Globus pallidus (tissue), 1 donor: Measurements from ENCODE around the gene GLIS2.
A peak's percentile ranks its signal among the peaks of the same experiment; 100 is the strongest.

Experiments used
- DNase-seq: peaks from one replicate; pipeline ENCODE4 v3.0.0-alpha.2; 2015; ENCODE audit warnings: low spot score

Gene GLIS2

DNA sequence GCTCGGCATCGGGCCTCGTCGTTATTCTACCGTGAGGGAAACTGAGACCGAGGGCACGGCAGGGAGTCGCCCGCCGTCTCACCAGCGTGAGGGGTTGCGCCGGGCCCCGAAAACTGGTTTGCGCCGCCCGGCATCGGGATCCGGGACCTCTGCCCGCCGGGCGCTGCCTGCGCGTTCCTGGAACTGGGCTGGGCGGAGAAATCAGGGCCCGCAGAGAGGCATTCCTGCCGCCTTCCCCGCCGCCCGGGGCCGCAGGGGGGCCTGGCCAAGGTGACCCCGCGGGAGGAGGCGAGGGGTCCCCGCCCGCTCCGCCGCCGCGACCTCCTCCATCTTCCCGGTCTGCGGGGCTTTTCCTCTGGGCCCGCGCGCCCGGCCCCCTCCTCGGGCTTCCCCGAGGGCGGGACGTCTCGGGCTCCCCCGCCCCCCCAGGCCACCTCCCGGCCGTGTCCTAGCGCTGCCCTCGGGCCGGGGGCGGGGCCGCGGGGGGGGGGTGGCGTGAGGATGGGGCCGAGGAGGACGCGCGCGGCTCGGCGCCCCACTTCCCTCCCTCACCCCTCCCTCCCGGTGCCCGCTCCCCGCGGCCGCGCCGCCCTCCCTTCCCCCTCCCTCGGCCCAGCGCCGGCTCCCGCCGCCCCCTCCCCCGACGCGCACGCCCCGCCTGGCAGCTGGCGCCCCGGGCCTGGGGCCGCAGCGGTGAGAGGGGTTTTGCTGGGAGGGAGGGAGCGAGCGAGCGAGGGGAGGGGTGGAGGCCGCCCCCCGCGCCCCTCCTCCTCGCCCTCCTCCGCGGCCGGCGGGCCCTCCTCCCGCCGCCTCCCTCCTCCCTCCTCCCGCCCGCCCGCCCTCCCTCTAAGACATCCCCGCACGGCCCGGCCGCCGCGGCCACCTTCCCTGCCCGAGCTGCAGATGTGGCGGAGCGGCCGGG lies at the start of gene GLIS2:
GLIS2 (plus strand) TSS at position 882 of the 922 bp plus-strand sequence. CDS start 16,214 bp downstream, outside the sequence.
- DNase-seq, result peak; percentile 45

DNA sequence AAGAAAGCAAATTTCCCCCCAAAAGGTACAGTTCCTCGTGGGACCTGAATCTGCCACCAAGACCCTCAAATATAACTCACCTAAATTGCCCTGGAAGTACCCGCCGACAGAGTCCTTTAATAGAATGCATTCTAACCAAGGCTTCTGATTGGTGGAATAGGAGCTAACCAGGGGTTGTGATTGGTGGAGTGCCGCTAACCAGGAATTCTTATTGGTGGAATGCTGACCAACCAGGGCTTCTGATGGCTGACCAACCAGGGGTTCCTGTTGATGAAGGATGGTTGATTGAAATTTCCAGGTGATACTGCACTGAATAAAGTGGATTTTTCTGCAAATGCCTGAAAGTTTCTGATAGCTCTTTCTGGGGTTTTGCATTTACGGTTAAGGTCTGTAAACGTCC lies 49.5 kb upstream of the GLIS2 start:
- no peak for DNase-seq

DNA sequence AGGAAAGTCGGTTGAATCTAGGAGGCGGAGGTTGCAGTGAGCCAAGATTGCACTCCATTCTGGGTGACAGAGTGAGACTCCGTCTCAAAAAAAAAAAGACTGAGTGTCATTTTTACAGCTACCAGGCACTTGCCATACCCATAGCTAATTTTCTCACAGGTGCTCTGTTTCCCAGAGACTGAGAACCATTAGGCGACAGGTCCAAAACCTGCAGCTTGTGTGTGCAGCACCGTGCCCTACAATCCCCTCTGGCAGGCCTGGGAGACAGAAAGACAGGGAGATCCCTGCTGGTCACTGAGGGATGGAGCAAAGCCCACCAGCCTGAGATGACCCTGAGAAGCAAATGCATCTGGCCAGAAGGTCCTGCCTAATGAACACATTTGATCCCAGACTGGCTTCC lies 45.8 kb upstream of the GLIS2 start:
- no peak for DNase-seq

DNA sequence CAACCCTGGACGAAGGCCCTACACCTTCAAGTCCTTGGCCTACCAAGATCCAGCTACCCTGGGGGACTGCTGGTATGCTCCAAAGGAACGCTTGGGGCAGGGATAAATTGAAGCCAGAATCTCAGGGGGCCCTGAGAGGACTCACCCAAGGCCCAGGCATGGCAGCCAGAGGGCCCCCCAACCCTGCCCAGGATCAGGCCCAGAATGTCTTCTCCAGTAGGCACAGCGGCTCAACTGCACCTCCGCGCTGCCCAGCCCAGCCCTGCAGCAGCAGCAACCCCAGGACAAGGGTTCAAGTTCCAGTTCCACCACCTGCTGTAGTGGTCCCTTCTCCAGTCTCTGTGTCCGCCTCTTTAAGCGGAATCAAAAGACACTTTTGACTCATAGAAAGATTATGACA lies 45.3 kb upstream of the GLIS2 start:
- no peak for DNase-seq

DNA sequence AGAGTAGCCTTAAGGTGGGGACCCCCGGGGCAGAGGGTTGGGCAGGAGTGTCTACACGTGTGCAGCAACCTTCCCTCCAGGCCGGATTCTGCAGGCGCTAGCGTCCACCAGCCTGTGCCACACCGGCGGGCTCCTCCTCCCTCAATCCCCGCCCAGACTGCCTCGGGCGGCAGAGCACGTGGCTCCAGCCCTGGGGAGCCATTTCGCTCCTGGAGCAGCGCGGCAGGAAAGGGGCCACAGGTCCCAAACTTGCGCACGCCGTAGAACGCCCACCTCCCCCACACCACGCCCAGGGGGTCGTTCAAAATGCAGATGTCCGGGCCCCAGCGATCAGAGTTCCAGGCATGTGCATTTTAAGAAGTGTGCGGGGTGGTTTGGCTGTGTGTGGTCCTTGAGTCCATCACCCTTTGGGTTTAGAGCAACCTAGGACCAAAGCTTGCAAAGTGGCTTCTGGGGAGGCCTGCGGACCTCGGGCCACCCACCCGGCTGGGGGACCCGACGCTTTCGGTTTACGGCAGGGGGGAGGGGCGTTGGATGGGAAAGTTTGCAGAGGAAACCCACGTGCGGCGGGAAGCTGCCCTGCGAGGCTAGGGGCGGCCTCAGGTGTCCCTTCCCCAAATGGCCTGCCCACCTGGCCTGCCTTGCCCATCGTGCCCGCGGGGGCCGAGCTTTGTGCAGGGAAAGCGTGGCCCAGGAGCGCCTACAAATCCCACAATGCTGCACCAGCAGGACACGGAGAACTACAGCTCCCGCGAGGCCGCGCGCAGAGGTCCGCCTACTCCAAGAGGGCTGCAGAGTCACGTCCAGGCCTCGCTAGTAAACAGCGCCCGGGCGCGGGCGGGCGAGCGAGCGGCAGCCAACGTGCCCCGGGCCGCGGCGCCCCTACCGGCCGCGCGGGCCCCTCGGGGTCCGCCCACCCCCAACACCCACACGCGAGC lies 44.4 kb upstream of the GLIS2 start:
- peak; percentile 93 for DNase-seq

DNA sequence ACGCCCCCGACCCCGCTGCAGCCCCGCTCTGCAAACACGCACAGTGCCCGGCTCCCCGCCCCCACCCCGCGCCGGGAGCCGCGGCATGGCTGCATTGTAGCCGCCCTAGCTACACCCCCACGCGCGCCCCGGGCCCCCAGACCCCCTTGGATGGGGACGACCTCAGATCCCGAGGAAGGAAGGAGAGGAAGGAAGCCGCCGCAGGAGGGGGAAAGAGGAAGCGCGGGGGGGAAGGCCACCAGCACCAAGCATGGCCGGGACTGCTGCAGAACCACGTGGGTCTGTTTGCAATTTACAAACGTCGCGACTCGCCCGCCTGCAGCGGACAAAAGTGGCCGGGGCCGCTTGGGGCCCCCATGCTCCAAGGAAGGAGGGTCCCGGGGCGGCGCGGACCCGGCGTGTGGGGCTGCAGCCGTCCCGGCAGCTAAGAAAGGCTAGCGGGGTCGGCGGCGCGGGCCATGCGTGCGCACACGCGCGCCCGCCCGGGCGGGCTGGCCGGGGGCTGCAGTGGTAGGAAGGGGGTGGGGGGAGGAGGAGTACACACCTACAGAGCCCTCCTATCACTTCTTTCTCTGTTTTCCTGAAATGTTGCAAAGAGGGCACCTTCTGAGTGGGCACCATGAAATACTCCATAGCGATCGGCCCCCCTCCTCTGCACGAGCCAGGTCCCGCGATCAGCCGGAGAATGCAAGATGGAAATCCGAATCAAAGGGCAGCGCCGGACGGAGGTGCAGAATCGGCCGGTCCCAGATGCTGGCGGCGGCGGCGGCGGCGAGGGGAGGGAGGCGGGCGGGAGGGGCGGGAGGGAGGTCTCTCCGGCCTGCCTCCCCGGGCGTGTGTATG lies 43.5 kb upstream of the GLIS2 start:
- peak; percentile 77 for DNase-seq

DNA sequence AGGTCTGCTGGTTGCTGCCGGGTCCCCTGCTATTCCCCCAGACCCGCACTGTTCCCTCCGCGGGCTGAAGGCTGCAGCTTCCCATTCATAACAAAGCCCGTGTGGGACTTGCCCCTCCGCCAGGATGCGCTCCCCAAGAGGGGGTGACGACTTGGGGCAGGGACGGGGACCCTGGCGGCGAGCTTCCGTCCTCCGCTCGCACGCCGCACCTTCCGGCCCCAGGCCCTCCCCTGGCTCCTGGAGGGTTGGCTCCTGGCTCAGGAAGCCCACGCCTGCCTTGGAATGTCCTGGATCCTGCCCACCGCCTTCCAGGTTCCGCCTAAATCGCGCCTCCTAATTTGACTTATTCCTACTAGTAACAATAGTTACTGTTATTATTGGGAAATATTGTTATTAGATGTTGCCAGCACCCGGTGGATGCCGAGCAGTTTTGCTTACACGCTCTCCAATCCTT lies 42.0 kb upstream of the GLIS2 start:
- DNase-seq, result no peak

DNA sequence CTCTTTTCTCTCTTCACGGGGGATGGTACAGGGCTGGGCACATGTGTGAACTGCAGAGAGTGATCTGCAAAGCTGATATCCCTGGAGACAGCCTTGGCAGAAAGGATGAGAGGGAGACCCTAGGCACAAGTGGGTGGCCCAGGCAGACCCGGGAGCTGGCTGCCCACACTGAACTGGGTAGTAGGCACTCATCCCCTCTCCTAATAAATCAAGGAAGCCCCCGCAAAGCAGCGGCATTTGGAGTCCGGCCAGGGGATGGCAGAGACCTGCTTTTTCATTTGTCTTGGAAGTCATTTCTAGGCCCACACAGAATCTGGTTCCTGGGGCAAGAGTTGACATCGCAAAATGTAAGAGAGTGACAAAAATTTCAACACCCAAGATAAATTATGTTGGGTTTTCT lies 40.0 kb upstream of the GLIS2 start:
- DNase-seq, result no peak

DNA sequence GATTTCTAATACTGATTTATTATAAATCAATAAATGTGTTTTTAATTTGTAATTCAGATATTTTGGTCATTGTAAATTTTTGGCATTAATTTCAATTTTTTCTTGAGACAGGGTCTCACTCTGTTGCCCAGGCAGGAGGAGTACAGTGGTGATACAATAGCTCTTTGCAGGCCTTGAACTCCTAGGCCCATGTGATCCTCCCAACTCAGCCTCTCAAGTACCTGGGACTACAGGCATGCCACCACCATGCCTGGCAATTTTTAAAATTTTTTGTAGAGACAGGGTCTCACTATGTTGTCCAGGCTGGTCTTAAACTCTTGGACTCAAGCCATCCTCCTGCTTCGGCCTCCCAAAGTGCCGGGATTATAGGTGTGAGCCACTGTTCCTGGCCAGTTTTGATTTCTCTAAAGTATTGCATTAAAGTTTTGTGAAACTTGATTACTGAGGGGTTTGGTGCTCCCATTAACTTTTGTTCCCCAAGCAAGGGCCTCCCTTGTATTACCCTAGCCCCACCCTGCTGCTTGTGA lies 37.8 kb upstream of the GLIS2 start:
- no peak for DNase-seq

DNA sequence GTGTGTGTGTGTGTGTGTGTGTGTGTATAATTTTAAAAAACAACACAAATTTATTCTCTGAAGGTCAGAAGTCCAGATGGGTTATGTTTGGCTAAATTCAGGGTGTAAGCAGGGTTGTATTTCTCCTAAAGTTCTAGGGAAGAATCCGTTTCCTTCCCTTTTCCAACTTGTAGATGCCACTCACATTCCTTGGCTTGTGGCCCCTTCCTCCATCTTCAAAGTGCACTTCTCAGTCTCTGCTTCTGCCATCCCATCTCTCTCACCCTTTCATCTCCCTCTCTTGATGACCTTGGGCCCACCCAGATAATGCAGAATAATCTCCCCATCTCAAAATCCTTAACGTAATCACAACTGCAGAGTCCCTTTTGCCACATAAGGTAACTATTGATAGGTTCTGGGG lies 35.2 kb upstream of the GLIS2 start:
- DNase-seq, result no peak

DNA sequence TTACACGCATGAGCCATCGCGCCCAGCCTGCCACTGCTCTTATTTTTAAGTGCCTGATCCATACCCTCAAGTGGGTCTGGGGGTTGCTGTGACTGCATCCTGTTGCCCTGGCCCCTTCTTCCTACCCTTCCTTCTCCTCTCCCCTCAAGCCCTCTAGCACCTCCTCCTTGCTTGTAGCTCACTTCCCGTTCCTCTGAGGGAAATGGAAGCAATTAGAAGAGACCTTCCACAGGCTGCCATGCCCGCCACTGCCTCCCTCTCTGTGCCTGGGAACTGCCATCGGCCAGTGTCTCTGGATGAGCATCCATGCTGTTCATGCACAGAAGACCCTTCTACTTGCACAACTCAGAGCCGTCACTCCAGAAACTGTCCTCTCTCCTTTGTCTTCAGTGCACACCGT lies 32.4 kb upstream of the GLIS2 start:
- no peak for DNase-seq

DNA sequence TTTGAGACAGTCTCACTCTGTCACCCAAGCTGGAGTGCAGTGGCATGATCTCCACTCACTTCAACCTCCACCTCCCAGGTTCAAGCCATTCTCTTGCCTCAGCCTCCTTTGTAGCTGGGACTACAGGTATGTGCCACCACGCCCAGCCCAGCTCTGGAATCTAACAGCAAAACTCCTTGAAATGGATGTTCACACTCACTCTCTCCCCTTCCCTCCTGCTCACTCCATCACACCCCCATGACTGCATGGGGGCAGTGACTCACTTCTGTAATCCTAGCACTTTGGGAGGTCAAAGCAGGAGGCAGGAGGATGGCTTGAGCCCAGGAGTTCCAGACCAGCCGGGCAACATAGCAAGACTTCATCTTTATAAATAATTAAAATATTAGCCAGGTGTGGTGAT lies 31.9 kb upstream of the GLIS2 start:
- no peak for DNase-seq

DNA sequence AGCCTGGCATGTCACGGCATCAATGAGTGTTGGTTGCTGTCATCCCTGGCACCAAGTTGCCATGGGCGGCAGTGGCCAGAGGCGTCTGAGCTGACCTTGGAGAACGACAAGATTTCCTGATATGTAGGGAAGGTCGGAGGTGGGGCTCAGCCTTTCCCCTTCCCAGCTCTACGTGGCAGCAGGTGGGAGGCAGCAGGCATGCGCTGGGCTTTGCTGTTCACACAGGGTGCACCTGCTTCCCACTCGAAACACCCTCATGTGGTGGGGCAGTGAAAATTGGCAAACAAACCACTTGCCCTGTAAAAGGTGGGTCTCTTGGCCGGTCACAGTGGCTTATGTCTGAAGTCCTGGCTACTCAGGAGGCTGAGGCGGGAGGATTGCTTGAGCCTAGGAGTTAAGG lies 30.7 kb upstream of the GLIS2 start:
- no peak for DNase-seq

DNA sequence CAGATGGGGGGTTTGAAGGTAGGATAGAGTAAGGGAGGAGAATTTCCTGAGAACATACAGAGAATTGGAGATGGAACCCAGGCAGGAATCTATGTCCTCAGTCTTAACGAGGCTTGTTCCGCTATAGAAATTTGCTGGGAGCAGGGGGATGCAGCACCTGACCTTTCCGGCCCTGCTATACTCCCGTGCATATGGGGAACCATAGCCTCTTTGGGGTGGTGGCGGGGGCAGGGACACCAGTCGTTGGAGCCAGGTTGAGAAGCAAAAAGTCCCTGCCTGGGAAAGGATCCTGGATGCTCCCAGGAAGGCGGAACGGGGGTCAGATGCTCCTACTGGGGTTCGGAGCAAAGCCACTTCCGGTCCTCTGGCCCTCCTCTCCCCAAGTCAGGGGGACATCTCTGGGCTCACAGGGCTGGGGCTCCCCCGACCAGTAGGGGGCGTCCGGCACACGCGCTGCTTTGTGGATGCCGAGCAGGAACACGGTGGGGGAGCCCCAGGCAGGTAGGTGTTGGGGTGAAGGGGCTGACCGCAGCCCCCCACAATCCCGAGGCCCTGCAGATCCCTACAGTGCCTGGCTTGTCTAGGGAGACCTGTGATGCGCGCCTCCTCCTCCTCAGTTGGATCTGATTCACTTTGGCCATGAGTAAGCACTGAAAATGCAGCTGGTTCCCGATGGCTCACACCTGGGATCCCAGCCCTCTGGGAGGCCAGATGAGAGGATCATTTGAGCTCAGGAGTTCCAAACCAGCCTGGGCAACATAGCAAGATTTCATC lies 27.5 kb upstream of the GLIS2 start:
- DNase-seq, result peak; percentile 42

DNA sequence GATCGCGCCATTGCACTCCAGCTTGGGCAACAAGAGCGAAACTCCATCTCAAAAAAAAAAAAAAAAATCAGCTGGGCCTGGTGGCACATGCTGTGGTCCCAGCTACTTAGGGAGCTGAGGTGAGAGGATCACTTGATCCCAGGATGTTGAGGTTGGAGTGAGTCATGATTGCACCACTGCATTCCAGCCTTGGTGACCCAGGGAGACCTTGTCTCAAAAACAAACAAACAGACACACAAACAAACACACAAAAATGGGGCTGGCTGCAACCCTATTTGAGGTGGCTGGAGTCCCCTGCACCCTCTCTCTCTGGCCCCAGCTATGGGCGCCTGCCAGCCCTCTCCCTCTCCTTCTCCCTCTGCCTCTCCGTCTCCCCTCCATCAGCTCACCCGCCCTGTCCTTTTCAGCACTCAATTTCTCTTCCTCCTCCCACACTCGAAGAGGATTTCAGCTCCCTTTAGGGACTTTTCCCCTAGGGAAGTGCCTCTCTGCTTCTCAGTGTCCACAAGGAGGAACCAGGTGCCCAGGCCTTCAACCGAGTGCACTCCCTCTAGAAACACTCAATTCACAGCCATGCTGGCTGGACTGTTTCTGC lies 25.5 kb upstream of the GLIS2 start:
- no peak for DNase-seq

DNA sequence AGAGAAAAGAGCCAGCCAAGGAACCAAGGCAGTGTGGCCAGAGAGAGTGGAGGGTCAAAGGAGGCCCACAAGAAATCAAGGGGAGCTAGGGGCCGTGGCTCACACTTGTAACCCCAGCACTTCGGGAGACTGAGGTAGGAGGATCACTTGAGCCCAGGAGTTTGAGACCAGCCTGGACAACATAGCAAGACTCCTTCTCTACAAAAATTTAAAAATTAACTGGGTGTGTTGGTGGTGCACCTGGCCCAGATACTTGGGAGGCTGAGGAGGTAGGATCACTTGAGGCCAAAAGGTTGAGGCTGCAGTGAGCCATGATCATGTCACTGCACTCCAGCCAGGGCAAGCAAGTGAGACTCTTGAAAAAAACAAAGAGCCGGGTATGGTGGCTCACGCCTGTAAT lies 24.2 kb upstream of the GLIS2 start:
- DNase-seq, result no peak

DNA sequence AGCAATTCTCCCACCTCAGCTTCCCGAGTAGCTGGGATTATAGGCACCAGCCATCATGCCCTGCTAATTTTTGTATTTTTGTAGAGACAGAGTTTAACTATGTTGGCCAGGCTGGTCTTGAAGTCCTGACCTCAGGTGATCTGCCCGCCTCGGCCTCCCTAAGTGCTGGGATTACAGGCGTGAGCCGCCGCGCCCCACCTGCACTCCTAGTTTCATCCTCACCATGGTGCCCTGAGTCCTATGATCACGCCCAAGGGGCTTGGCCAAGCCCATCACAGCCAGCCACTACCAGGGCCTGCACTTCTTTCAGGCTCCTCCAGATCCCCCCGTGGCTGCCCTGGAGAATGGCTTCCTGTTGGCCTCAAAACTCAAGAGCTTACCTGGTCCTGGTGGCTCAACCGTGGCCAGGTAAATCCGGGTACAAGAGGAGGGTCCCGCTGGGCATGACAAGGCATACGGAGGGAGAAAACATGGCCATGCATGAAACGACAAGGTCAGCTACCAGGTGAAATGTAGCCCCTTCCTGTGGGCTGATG lies 22.6 kb upstream of the GLIS2 start:
- DNase-seq, result no peak

DNA sequence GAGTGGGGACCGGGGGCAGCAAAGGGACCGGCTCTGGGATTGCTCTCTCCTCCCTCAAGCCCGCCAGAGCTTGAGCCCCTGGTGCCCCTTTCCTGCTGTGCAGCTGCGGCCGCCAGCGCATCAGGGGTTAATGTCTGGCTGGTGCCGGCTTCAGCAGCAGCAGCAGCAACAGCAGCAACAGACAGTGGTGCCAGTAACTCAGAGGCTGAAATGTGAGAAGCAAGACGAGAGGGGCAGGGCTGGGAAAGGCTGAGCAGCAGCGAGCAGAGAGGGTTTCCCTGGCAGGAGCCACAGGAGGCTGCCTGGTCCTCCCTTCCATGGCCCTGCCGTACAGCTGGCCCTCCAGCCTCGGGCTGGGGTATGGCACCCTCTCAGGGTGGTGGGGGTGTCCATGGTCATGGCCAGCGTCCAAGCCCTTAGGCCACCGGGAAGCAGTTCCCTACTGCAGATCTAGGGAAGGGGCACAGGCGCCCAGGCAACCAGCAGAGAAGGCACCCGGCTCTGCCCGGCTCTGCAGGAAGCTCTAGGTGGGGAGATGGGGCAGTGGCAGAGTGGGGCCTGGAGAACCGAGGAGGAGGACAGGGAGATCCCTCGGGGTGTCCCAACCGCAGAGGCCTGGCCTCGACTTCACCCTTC lies 21.9 kb upstream of the GLIS2 start:
- DNase-seq, result no peak

DNA sequence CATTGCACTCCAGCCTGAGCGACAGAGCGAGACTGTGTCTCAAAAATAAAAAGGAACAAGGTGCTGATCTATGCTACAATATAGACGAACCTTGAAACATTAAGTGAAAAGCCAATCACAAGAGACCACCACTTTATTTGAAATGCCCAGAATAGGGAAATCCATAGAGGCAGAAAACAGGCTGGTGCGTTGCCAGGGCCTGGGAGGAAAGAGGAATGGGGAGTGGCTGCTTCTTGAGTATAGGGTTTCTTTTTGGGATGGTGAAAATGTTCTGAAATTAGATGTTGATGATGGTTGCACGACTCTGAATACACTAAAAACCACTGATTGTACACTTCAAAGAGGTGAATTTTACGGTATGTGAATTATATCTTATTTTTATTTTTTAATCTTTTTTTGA lies 20.3 kb upstream of the GLIS2 start:
- no peak for DNase-seq

DNA sequence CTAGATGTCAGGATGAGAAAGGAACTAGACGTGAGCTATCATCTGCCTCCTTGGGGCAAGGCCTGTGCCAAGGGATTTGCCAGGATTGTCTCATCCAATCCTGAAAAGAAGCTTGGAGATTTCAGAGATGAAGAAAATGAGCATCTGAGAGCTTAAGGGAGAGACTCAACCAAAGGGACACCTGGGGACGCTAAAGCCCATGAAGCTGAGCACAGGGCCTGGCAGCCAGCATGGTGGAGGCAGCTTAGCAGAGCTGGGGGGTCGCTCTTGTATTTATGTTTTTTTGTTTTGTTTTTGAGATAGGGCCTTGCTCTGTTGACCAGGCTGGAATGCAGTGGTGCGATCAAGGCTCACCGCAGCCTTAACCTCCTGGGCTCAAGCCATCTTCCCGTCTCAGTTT lies 18.4 kb upstream of the GLIS2 start:
- no peak for DNase-seq
